ENCODE measurements around the gene GJC2.
"Not testable (repeated sequence)": the region's sequence is repeated elsewhere in the genome, so short reads cannot be mapped to it uniquely, and the experiment has no call there.

Gene GJC2

GRCh38 chr1:228108742-228109072 lies 41.0 kb upstream of the GJC2 start:
- Histone ChIP-seq H3K4me3 (peak overlapping the region; percentile 92), H3K27ac (peak overlapping the region; percentile 93 to 96)
- TF ChIP-seq CTCF (IDR thresholded peaks at IDR 0.05) = no peak
- no peak for DNase-seq (ENCODE audit: low spot score)

GRCh38 chr1:228109073-228109961 lies 40.4 kb upstream of the GJC2 start, which contains the start of gene MRPL55:
Gene MRPL55, minus strand, starts transcription at chr1:228109299. Its CDS starts 1,039 bp downstream, at chr1:228108260.
- Histone ChIP-seq H3K4me3 (peak within 1 kb of the TSS; percentile 92), H3K27ac (peak within 1 kb of the TSS; percentile 93 to 96)
- DNase-seq (ENCODE audit: low spot score) = peak; percentile 99
- no peak for TF ChIP-seq CTCF (IDR thresholded peaks at IDR 0.05)

DNA sequence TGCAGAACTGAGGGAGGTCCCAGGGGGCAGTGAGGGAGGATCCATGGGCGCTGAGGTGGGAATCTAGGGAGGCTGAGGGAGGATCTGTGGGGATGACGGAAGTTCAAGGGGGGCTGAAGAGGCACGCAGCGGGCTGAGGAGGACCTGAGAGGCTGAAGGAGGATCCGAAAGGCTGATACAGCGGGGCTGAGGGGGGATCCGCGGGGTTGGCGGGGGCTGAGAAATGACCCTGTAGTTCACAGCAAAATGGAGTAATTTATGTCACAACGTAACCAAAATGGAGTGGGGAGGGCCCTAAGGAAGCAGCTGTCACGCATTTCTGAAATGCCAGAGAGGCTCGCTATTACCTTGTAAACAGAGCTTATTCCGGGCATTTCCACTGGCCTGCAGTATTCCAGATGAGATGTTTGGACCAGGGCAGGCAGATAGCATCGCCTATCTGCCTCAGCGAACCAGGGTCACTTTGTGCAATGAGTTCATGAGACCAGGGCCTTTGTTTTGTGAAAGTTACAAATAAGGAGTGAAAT lies 39.7 kb upstream of the GJC2 start:
- TF ChIP-seq CTCF (IDR thresholded peaks at IDR 0.05) = no peak
- no peak for DNase-seq (ENCODE audit: low spot score)
- peak overlapping the region; percentile 92 for H3K4me3 ChIP-seq
- peak overlapping the region; percentile 93 to 96 for H3K27ac ChIP-seq

- H3K4me3 ChIP-seq = peak overlapping the region; percentile 92
Observed at GRCh38 chr1:228110556-228110955, 39.2 kb upstream of the GJC2 start.

DNA sequence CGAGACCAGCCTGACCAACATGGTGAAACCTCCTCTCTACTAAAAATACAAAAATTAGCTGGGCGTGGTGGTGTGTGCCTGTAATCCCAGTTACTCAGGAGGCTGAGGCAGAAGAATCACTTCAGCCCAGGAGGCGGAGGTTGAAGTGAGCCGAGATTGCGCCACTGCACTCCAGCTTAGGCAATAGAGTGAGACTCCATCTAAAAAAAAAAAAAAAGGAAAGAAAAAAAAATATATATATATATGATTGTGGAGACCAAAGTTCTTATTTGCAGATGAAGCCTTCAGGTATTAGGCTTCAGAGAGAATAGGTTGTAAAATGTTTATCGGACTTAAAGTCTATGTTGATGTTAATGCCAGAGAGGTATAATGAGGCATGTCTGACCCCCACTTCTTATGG lies 38.4 kb upstream of the GJC2 start:
- not testable (repeated sequence) for DNase-seq (ENCODE audit: low spot score); H3K4me3 ChIP-seq; H3K27ac ChIP-seq

More at GRCh38 chr1:228110556-228110955, 39.2 kb upstream of the GJC2 start:
- peak overlapping the region; percentile 93 to 96 for H3K27ac ChIP-seq
- TF ChIP-seq CTCF (IDR thresholded peaks at IDR 0.05) = no peak
- DNase-seq (ENCODE audit: low spot score) = no peak

- DNase-seq (ENCODE audit: low spot score) = no peak
- no peak for TF ChIP-seq CTCF (IDR thresholded peaks at IDR 0.05)
- H3K4me3 ChIP-seq = no peak overlapping the region
- H3K27ac ChIP-seq = no peak overlapping the region
Observed at GRCh38 chr1:228112167-228112566, 37.6 kb upstream of the GJC2 start.

DNA sequence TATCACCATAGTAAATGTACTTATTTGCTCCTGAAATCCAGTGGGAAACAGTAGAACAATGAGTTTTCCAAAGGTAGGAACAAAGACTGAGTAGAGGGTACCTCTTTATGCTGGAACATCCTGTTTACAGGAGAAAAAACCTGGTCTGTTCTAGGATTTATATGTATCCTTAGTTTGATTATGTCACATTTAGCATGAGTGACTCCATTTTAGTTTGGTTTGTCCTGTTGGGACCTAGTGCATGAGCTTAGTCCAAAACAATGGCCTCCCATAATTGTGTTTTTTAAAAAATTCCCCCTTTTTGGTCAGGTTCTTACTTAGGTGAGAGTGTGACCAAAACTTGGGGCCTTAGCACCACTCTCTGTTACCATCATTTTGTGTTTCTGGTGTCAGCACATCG lies 37.1 kb upstream of the GJC2 start:
- no peak for TF ChIP-seq CTCF (IDR thresholded peaks at IDR 0.05)
- Histone ChIP-seq H3K4me3 (no peak overlapping the region), H3K27ac (no peak overlapping the region)
- DNase-seq (ENCODE audit: low spot score) = no peak
